ENCODE measurements around the gene HIVEP3. TPM values are rescaled to one million over a fixed set of nuclear protein-coding genes. Genes with fewer than 3 reads are reported as not detected.

The HIVEP3 gene
- total RNA-seq, 1 experiment from 2014 or later: 3.1 TPM

GRCh38 chr1:41583658-41584547 lies 334.8 kb downstream of the HIVEP3 start:
- DNase-seq (ENCODE audit: low spot score): no peak

GRCh38 chr1:41582851-41583657 lies 335.7 kb downstream of the HIVEP3 start:
- no peak for DNase-seq (ENCODE audit: low spot score)

GRCh38 chr1:41582351-41582750 lies 336.4 kb downstream of the HIVEP3 start:
- no peak for DNase-seq (ENCODE audit: low spot score)

GRCh38 chr1:41582004-41582325 lies 336.8 kb downstream of the HIVEP3 start:
- DNase-seq (ENCODE audit: low spot score): no peak

GRCh38 chr1:41581216-41582003 lies 337.3 kb downstream of the HIVEP3 start:
- DNase-seq (ENCODE audit: low spot score): no peak

- DNase-seq (ENCODE audit: low spot score): no peak
These were observed 338.1 kb downstream of the HIVEP3 start for GRCh38 chr1:41580520-41581172.

- no peak for DNase-seq (ENCODE audit: low spot score)
These were observed 338.7 kb downstream of the HIVEP3 start for GRCh38 chr1:41580021-41580420.

- DNase-seq (ENCODE audit: low spot score): peak; percentile 78
These were observed 339.9 kb downstream of the HIVEP3 start for GRCh38 chr1:41578712-41579335.

GRCh38 chr1:41576620-41577019 lies 342.1 kb downstream of the HIVEP3 start:
- DNase-seq (ENCODE audit: low spot score): no peak

GRCh38 chr1:41576206-41576605 lies 342.5 kb downstream of the HIVEP3 start:
- no peak for DNase-seq (ENCODE audit: low spot score)

- no peak for DNase-seq (ENCODE audit: low spot score)
These were observed 343.9 kb downstream of the HIVEP3 start for GRCh38 chr1:41574842-41575241.

- peak; percentile 82 for DNase-seq (ENCODE audit: low spot score)
These were observed 344.7 kb downstream of the HIVEP3 start for GRCh38 chr1:41573785-41574713.

- no peak for DNase-seq (ENCODE audit: low spot score)
These were observed 345.5 kb downstream of the HIVEP3 start for GRCh38 chr1:41573194-41573593.

- DNase-seq (ENCODE audit: low spot score): no peak
These were observed 346.5 kb downstream of the HIVEP3 start for GRCh38 chr1:41572224-41572623.

GRCh38 chr1:41571041-41571440 lies 347.7 kb downstream of the HIVEP3 start:
- DNase-seq (ENCODE audit: low spot score): no peak

GRCh38 chr1:41568204-41568603 lies 350.5 kb downstream of the HIVEP3 start:
- no peak for DNase-seq (ENCODE audit: low spot score)

GRCh38 chr1:41566969-41567368 lies 351.8 kb downstream of the HIVEP3 start:
- no peak for DNase-seq (ENCODE audit: low spot score)

GRCh38 chr1:41566274-41566885 lies 352.3 kb downstream of the HIVEP3 start:
- DNase-seq (ENCODE audit: low spot score): no peak

GRCh38 chr1:41564741-41565475 lies 353.8 kb downstream of the HIVEP3 start:
- no peak for DNase-seq (ENCODE audit: low spot score)
